NCI-H146 treated with DMSO at 0.1 percent for 48 hours (cell line): Measurements from ENCODE around the gene ANK2.
"Not testable (repeated sequence)": the region's sequence is repeated elsewhere in the genome, so short reads cannot be mapped to it uniquely, and the experiment has no call there.

Source experiments
- DNase-seq: peaks from one replicate; lab custom pipeline; 2025; ENCODE audit not compliant: unreplicated experiment; lab: John Stamatoyannopoulos, UW

Gene ANK2

GRCh38 chr4:113146876-113147358 is 97.5 kb downstream of the ANK2 start:
- no peak for DNase-seq

- DNase-seq, result no peak
Observed at GRCh38 chr4:113147498-113148111, 98.2 kb downstream of the ANK2 start.

DNA sequence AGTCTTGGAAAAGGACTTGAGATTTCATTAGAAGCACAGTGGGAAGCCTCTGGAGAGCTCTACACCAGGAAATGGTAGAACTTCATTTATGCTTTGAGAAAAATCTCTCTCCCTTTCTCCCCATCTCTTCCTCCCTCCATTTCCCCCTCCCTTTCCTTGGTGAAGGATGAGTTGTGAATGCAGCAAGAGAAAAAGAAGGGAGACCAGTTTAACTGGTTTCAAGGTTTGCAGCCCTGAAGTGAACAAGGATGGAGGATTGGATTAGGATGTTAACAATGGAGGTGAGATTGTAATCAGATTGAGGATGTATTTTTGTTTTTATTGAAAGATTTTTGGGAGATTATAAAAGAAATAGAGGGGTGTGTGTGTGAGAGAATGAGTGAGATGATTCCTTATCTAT is 99.5 kb downstream of the ANK2 start:
- DNase-seq, result no peak

DNA sequence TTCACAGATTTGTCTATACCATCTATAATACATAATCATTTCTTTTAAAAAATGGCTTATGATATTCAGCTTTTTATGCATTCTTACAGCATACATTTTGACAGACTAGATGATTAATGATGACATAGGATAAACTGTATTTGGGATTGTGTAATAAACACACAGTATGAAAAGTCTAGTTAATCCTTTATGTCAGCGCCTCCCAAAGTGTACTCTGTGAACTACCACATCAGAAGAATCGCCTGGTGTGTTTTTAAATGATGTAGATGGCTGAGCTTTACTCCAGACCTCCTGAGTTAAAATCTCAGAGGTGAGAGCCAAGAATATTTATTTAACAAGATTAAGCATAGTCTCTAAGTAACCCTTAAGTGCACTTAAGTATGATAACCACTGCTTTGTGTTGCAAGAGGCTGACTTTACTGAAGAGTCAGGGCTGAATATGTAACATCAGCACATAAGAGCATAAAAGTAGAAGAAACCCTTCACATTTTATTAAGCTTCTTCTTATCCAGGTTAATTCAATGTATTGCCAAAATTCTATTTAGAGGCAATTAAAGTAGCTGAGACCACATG is 104.2 kb downstream of the ANK2 start:
- DNase-seq, result no peak

- no peak for DNase-seq
Observed at GRCh38 chr4:113154281-113154680, 104.8 kb downstream of the ANK2 start.

- DNase-seq, result no peak
Observed at GRCh38 chr4:113157086-113157857, 107.8 kb downstream of the ANK2 start.

GRCh38 chr4:113159942-113160545 is 110.6 kb downstream of the ANK2 start:
- no peak for DNase-seq

DNA sequence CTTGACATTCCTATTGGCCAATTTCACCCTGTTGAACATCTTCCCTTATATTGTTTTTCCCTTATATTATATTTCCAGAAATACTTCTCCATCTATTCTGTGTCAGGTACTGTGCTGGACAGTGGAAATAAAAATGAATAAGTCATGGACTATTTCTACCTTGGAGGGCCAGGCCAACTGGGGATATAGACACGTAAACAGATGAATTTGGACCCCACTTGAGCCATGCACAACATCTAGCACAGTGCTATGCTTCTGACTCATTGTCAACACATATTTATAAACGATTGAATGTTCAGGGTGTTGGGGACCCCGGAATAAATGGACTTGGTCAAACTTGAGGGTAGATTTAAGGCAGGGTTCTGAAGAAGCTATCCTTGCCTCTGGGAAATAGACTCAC is 111.1 kb downstream of the ANK2 start:
- DNase-seq, result no peak

DNA sequence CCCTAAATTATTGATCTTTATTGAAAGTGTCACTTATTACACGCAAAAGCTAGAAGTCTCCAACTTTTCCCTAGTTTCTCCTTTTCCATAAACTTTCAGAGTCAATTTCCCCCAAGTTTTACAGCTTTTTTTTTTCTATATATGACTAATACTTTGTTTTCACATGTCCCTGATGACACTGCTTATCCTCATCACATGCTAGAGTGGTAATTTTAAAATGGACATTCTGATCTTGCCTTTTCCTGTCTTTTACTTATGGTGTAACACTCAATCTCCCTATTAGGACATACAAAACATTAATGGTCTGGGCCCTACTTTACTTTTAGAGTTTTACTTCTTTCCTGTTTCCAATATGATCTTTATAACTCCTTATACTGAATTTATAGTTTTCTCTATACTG is 112.6 kb downstream of the ANK2 start:
- DNase-seq, result no peak

- DNase-seq, result no peak
Observed at GRCh38 chr4:113169368-113169767, 119.9 kb downstream of the ANK2 start.

DNA sequence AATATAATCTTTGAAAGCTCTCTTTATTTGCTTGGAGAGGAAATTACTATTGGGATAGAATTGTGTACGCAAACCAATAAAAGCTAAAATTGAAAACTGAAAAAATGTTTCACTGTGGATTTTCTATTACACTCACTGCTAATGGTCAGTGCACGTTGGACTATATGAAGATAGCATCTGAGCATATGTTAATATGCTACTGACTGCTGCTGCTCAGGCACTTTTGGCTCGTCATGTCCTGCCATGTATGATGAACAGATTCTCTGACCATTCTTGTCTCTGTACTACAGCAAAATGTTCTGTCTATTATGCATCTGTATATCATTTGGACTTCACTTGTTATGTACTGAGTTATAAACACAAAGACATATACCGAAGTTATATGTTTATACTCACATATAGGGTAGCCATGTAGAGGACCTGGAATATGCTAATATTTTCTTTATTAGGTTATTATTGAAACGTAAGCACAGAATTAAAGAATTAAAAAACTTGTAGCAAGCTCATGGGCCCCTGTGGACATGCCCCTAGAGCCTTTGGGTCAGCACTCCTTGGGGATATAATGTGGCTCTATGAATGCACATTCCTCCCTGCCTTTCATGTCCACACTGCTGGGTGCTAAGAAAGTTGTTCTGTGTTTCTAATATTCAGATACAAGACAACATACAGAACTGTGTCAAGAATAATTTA is 120.8 kb downstream of the ANK2 start:
- no peak for DNase-seq

DNA sequence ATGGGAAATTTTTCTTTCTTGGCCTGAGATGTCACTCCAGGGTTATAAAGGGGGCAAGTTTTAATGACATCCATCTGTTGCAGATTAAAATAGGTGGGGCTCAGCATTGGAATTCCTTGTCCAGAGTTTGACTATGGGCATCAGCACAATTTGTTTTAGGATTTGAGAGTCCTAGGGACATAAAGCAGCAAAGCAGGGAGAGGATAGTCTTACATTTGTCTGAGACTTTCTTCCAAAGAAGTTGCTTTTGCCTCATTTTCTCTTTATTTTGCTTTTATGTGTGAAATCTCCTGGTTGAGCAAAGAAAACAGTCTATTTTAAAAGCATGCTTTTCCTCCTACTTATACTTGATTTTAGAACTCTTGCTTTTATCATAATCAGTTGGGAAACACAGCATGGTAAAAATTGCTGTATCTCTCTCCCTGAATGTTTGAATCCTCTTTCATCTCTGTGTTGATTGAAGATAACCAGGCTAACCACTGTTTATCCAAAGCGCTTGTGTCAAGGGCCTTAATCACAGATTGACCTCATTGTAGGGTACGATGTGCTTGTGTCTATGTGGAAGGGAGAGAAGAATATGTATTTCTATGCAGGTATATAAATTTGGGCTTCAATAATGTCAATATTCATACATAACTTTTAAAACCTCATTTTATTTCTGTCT is 121.5 kb downstream of the ANK2 start:
- DNase-seq, result no peak

- DNase-seq, result no peak
Observed at GRCh38 chr4:113173126-113173792, 123.8 kb downstream of the ANK2 start.

DNA sequence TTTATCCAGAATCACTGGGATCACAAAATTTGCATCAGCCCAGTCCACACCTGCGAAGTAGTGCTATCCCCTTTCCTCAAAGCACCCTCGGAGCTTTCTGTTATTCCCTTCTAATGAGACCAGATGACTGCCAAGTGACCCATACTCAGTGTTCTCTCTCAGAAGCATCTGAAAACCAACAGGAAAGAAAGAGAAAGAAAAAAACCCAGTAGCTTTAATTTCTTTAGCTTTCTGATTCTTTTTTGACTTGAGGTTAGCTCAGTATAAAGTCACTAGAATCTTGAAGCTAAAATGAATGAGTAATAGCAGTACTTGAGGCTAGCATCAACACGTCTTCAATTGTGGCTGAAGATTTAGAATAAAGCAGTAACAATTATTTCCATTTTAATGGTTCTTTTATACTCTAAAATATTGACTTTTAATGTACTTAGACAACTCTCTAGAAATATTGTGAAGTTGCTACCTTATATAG is 124.4 kb downstream of the ANK2 start:
- no peak for DNase-seq

- DNase-seq, result no peak
Observed at GRCh38 chr4:113179091-113179490, 129.6 kb downstream of the ANK2 start.

DNA sequence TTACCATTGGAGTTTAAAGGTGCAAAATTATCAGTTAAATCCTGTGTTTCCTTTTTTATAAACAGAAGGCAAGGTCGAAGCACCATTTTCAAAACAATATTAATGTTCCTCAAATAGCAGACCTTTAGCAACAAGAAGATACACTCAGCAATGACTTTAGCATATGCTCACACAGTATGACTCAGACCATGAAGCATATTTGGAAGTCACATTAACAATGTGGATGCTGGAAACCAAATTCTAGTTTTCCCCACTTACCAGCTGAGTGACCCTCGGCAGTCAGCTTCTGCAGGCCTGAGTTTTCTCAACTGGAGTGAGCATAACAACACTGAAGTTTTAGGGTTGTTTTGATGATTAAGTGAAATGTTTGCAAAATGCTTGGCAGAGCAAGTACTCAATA is 130.5 kb downstream of the ANK2 start:
- DNase-seq, result no peak

- DNase-seq, result no peak
Observed at GRCh38 chr4:113181289-113182007, 132.0 kb downstream of the ANK2 start.

- DNase-seq, result no peak
Observed at GRCh38 chr4:113183032-113183605, 133.7 kb downstream of the ANK2 start.

DNA sequence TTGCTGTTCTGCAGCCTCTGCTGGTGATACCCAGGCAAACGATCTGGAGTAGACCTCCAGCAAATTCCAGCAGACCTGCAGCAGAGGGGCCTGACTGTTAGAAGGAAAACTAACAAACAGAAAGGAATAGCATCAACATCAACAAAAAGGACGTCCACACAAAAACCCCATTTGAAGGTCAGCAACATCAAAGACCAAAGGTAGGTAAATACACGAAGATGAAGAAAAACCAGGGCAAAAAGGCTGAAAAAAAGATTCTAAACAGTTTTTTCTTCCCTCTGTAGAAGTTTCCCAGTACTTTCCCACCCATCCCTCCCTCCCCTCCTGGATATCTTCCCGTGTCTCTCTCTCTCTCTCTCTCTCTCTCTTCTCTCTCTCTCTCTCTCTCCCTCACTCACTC is 136.8 kb downstream of the ANK2 start:
- not testable (repeated sequence) for DNase-seq
